Suppressor macrophage treated with lipopolysaccharide for 4 hours (primary cell): ENCODE data around the gene COL12A1.

Experiments
- DNase-seq: peaks from one replicate; pipeline ENCODE4 v3.0.0-alpha.2; 2020

Gene COL12A1

GRCh38 chr6:75176076-75176582 is 29.7 kb downstream of the COL12A1 start:
- no peak for DNase-seq

DNA sequence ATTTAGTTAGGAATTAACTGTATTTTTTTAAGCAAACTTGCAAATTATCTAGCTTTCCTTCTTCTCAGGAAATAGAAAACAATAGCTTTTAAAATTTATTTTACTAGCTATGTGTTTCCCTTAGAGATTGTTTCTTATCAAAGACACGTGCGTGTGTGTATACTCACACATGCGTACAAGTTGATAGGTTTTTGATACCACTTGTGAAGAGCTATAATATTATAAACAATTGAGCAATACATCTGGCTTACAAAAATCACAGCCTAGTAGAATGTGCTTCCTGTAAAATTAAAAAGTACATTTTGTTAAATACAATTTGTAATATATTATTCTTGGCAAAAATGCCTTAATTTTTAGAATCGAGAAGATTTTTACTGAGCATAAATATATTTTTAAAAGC is 33.9 kb downstream of the COL12A1 start:
- DNase-seq = no peak

GRCh38 chr6:75171567-75171966 is 34.3 kb downstream of the COL12A1 start:
- no peak for DNase-seq

- no peak for DNase-seq
These were observed 34.9 kb downstream of the COL12A1 start for GRCh38 chr6:75170691-75171560.

DNA sequence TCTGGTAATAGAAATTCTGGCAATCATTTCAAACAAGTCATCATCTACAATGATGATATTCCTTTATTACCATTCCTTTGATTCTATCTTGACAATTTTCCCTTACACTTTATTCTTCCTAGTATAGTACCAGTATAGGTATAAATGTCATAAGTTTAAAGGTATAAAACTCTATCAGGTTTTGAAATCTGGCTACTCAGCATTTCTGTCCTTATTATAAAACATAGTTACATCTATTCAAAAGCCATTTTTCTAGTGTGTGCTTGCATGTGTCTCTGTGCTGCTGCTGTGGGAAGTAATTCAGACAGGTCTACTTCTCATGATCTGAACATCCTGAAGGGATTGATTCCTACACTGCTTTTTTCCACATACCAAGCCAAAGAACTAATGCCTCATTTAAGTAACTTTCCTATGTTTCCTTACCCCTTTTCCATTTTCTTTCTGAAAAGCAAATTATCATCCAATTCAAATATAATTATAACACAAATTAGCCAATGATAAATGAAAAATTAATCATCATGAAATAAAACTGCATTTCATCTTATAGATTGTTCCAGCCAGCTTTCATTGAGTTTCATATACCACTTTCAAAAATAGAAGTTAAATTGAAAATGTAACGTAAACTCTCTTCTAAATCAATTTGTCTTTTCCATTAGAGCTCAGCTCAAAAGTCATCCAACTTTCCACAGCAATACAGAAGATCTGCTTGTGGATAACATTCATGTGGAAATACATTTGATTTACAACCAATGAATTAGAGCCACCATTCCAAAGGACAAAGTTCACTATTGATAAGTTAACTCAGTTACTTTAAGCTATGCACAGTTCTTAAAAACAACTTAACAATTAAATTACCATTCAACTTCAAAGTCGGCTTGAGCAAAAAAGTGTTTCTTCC is 35.9 kb downstream of the COL12A1 start:
- DNase-seq = no peak

DNA sequence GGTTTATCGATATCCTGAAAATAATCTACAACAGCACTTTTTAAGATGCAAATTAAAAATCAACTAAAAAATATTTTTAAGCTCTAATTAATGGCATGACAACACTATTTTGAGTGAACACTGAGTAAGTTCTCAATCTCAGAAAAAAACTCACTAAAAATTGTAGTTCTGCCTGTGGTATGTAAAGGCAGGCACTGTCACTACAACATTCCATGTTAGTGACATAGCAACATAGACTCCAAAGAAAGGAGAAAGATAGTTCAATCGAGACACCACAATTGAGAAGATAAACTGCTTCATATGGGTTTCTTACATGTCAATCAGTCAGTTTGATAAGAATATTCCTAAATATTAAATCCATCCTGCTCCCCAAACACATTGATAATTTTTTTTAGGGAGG is 38.0 kb downstream of the COL12A1 start:
- no peak for DNase-seq

- DNase-seq = no peak
These were observed 38.5 kb downstream of the COL12A1 start for GRCh38 chr6:75167325-75167724.

DNA sequence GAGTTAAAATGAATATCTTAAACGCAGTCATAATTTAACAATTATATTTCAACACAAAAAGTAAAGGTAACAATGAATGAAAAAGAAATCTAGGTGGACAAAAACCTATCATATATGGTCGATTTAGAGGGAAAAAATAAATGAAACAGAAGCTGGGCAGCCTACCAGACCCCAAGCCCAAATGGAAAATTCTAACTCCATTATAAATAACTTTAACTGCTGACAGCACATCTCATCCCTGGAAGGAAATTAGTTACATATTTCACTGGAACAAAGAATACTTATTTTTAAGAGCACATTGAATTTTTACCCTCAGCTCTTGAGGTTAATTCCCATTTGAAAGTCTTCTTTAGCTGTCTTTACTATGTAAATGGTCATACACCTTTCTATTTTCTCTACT is 39.1 kb downstream of the COL12A1 start:
- DNase-seq = no peak

GRCh38 chr6:75166236-75166635 is 39.6 kb downstream of the COL12A1 start:
- DNase-seq = no peak

DNA sequence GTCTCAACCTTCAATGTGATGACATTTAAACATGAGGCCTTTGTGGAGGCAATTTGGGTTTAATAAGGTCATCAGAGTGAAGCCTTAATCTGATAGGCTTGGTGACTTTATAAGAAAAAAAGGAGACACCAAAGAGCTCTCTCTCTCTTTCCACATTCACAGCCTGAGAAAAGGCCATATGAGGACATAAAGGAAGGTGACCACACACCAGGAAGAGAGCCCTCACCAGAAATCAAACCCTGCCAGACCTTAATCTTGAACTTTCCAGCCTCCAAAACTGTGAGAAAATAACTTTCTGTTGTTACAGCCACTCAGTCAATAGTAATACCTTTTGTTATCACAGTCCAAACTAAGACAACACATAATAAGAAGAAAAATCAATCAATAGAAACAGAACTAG is 47.7 kb downstream of the COL12A1 start:
- no peak for DNase-seq

DNA sequence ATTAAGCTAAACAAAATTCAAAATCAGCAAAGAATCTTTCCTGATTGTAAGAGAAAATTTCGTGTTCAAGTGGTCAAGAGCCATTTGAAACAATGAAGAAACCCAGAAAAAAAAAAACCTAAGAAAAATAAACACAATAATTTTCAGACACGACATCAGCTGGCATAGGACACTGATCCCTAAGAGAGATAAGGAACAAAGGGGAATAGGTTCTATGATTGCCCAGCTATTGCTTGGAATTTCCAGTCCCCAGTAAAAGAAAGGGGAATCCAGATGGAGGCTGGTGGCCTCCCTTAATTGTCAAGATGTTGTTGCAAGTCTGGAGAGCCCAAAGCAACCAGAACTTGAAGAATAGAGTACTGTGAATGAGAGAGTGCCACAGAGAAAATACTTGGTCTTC is 48.5 kb downstream of the COL12A1 start:
- DNase-seq = no peak

- no peak for DNase-seq
These were observed 49.5 kb downstream of the COL12A1 start for GRCh38 chr6:75156186-75156878.

GRCh38 chr6:75155631-75156030 is 50.2 kb downstream of the COL12A1 start:
- no peak for DNase-seq

DNA sequence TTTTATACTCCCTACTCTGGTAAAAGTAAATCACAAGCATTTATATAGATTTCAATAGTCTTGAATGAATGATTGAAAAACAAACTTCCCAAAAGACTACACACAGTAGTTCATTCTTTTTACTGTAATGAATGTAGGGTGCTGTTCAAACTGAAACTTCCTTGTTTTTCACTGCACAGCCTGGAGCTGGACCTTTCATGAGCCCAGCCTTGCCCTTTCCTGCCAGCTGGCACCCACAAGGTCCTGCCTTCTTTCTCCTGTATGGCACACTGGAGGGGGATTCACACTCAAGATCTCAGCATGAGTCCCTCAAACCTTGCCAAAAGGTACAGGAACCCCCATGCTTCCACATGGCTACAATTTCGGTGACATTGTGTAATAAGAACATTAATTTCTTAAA is 50.9 kb downstream of the COL12A1 start:
- no peak for DNase-seq

GRCh38 chr6:75150685-75151412 is 55.0 kb downstream of the COL12A1 start:
- no peak for DNase-seq

GRCh38 chr6:75149696-75150095 is 56.2 kb downstream of the COL12A1 start:
- DNase-seq = no peak

- no peak for DNase-seq
These were observed 56.6 kb downstream of the COL12A1 start for GRCh38 chr6:75149240-75149639.

- DNase-seq = no peak
These were observed 58.3 kb downstream of the COL12A1 start for GRCh38 chr6:75147512-75147911.

- DNase-seq = no peak
These were observed 59.9 kb downstream of the COL12A1 start for GRCh38 chr6:75145976-75146375.

DNA sequence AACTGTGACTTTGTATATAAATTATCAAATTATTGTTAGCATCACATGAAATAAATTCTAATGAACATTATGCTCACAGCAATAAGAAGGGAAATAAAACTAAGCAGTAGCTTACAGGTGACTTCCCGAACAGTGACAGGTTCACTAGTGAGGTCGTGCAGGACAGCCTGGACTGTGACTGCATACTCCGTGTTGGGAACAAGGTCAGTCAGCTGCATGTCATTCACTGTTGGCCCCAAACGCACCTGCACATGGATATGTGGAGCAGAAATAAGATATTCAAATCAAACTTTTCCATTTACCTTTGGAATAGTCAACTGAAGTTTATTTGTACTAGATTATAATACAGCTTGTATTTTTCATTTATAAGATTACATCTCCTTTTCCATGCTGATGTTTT is 60.6 kb downstream of the COL12A1 start:
- no peak for DNase-seq

DNA sequence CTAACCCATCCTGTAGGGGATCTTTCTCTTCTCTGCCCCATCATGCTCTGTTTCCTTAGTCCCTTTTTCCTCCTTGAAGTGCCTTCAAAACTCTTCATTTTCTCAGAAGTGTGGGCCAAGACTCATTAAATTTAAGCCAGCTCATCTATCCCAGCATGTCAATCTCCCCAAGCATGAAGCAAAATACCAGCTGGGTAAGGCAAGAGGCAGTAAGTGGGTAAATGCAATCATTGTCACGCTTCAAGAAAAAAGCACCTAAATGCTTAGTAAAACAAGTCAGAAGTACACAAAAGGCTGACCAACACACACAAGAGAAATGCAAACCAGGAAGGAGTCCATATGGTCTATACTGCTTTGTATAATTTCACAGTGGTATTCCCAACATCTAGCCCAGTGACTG is 61.5 kb downstream of the COL12A1 start:
- no peak for DNase-seq

DNA sequence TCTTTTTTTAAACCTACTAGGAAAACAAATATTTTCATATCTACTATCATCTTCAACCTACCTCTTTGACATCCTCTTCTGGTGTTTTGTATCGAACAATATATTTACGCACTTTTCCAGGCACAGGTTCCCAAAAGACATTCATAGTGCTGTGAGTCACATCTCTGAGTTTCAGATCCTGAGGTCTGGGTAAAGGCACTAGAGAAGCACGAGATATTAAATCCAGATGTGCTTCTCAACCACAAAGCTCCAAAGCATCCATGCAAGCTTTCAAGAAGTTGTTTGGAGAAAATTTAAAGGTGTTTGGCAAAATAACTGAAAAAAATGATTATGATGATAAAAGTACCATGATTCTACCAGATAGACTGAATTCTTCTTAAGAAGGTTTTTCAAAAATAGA is 62.7 kb downstream of the COL12A1 start:
- no peak for DNase-seq
